Activated T-cell treated with anti-CD3 and anti-CD28 coated beads, Interleukin-2, amount 50 U/mL, for 24 hours (primary cell): ENCODE data around the gene TEDC2.

Experiments
- DNase-seq: peaks from one replicate; pipeline ENCODE4 v3.0.0-alpha.2; 2020
- H3K27ac Mint-ChIP-seq: 2 replicates; pipeline ENCODE4 v1.8.0; 2020; ENCODE audit warnings: mild to moderate bottlenecking, mixed read lengths
- H3K27me3 Mint-ChIP-seq: 2 replicates; pipeline ENCODE4 v1.8.0; 2020; ENCODE audit warnings: mixed read lengths
- H3K36me3 Mint-ChIP-seq: 2 replicates; pipeline ENCODE4 v1.8.0; 2020; ENCODE audit warnings: low read depth, mixed read lengths
- H3K4me1 Mint-ChIP-seq: 2 replicates; pipeline ENCODE4 v1.8.0; 2020; ENCODE audit warnings: low read depth, mixed read lengths
- H3K4me3 Mint-ChIP-seq: 2 replicates; pipeline ENCODE4 v1.8.0; 2020; ENCODE audit warnings: mild to moderate bottlenecking, moderate library complexity, mixed read lengths
- H3K9me3 Mint-ChIP-seq: 2 replicates; pipeline ENCODE4 v1.8.0; 2020; ENCODE audit warnings: mixed read lengths

Gene TEDC2, protein sequence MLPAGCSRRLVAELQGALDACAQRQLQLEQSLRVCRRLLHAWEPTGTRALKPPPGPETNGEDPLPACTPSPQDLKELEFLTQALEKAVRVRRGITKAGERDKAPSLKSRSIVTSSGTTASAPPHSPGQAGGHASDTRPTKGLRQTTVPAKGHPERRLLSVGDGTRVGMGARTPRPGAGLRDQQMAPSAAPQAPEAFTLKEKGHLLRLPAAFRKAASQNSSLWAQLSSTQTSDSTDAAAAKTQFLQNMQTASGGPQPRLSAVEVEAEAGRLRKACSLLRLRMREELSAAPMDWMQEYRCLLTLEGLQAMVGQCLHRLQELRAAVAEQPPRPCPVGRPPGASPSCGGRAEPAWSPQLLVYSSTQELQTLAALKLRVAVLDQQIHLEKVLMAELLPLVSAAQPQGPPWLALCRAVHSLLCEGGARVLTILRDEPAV

DNA sequence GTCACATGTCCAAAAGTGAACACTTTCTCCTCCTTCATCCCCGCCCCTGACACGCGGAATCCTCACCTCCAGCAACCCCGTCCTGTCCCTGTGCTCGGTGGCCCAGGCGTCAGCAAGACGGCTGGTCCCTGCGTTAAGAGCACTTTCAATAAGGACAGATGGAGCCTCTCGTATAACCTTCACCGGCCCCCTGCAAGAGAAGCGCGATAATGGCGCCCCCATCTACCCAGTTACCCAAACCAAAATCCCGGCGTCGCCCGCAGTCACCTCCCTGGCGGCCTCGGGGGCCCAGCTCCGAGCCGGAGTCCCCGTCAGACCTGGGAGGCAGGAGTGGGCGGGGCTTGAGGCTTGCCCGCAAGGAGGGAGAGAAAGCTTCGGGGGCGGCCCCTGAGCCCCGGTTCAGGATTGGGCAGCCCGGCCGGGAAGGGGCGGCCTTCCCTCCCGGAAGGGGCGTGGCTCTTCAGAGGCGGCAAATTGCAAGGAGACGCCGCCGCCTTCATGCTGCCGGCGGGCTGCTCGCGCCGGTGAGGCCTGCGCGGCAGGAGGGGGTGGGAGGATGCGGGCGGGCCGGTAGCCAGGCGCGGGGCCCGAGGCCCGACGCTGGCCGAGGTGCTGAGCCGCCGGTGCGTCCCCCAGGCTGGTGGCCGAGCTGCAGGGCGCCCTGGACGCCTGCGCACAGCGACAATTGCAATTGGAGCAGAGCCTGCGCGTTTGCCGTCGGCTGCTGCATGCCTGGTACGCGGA lies at the start of gene TEDC2:
Gene TEDC2 (plus strand): TSS at position 463 of the 744 bp plus-strand sequence. CDS start 36 bp downstream, at position 499.
- peak; percentile 97 for DNase-seq
- Mint-ChIP-seq H3K4me3 (peak within 1 kb of the TSS; percentile 81), H3K4me1 (peaks cover 14% of the 10 kb centered on the region), H3K27ac (peak within 1 kb of the TSS; percentile 85), H3K9me3 (no peaks in the 10 kb centered on the region), H3K27me3 (no peaks in the 10 kb centered on the region), H3K36me3 (peaks cover 57% of the 10 kb centered on the region)

DNA sequence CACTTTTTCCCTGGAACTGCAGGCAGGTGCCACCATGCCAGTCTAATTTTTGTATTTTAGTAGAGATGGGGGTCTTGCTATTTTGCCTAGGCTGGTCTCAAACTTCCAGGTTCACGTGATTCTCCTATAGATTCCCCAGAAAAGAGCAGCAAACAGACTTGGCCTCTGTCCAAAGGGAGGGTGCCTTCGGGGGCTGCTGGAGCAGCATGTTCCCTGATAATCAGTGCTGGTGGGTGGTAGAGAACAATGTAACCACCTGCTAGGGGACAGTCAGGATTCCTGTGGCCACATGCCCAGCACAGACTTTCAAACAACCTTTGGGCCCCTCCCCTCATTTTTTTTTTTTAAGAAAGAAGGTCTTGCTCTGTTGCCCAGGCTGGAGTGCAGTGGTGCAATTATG lies 44.8 kb upstream of the TEDC2 start:
- no peak overlapping the region for H3K27ac Mint-ChIP-seq
- H3K4me1 Mint-ChIP-seq: no peaks in the 10 kb centered on the region
- H3K9me3 Mint-ChIP-seq: no peaks in the 10 kb centered on the region

DNA sequence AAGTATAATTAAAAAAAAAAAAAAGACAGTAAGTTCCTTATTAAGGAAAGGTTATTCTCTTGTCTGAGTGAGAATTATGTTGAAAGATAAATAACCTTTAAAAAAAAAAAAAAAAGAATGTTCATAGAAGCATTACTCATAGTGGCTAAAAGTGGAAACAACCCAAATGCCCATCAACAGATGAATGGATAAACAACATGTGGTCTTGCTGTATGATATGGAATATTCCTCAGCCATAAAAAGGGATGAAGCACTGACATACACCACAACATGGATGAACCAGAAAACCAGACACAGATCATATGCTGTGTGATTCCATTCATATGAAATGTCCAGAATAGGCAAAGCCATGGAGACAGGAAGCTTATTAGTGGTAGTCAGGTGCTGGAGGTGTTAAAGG lies 39.9 kb upstream of the TEDC2 start:
- H3K4me1 Mint-ChIP-seq: no peaks in the 10 kb centered on the region
- no peak for DNase-seq
- no peaks in the 10 kb centered on the region for H3K9me3 Mint-ChIP-seq
- H3K27me3 Mint-ChIP-seq: no peaks in the 10 kb centered on the region
- H3K36me3 Mint-ChIP-seq: no peaks in the 10 kb centered on the region
- no peak overlapping the region for H3K27ac Mint-ChIP-seq
- H3K4me3 Mint-ChIP-seq: no peak overlapping the region

More for the DNA sequence above, 44.8 kb upstream of the TEDC2 start:
- Mint-ChIP-seq H3K36me3 (no peaks in the 10 kb centered on the region), H3K27me3 (peaks cover 3% of the 10 kb centered on the region), H3K4me3 (no peak overlapping the region)
- no peak for DNase-seq

DNA sequence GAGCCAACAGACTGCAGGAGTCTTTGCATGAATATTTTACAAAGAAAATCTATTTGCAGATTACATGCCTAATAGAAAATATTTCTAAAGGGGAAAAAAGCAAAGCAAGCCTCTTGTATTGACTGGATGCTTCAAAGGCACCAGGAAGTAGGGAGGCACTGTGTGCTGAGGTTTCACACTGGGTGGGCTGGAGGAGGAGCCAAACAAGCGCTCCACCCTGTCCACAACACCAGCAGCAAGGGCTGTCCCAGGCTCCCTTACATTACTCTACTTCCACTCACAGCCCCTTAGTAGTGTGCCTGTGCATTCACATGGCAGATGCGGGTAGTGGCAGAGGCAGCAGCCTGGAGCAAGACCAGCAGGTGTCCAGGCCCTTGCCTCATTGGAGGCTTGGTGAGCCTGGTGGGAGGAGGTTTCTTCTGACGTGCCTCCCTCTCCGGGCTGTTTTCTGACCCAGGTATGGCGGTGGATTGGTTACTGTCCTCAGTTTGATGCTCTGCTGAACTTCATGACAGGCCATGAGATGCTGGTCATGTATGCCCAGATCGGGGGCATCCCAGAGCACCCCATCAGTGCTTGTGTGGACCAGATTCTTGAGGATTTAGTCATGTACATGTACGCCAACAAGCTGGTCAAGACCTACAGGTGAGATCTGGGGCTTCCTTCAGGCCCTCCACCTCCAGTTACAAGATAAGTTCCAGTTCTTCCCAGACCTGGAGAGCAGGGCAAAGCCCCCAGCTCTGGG lies 37.6 kb upstream of the TEDC2 start:
- no peak overlapping the region for H3K27ac Mint-ChIP-seq
- no peak overlapping the region for H3K4me3 Mint-ChIP-seq
- no peaks in the 10 kb centered on the region for H3K9me3 Mint-ChIP-seq

GRCh38 chr16:2424061-2425007 lies 35.6 kb upstream of the TEDC2 start:
- no peak for DNase-seq
- Mint-ChIP-seq H3K36me3 (no peaks in the 10 kb centered on the region), H3K27me3 (no peaks in the 10 kb centered on the region), H3K27ac (no peak overlapping the region), H3K9me3 (no peaks in the 10 kb centered on the region), H3K4me1 (peaks cover 10% of the 10 kb centered on the region), H3K4me3 (no peak overlapping the region)

More for the DNA sequence above, 37.6 kb upstream of the TEDC2 start:
- no peaks in the 10 kb centered on the region for H3K4me1 Mint-ChIP-seq
- no peaks in the 10 kb centered on the region for H3K36me3 Mint-ChIP-seq
- no peak for DNase-seq
- H3K27me3 Mint-ChIP-seq: no peaks in the 10 kb centered on the region

- Mint-ChIP-seq H3K27ac (no peak overlapping the region), H3K27me3 (no peaks in the 10 kb centered on the region), H3K9me3 (no peaks in the 10 kb centered on the region), H3K4me3 (no peak overlapping the region), H3K4me1 (peaks cover 12% of the 10 kb centered on the region), H3K36me3 (peaks cover 4% of the 10 kb centered on the region)
- DNase-seq: no peak
Measured at GRCh38 chr16:2425008-2425518, 34.8 kb upstream of the TEDC2 start.

DNA sequence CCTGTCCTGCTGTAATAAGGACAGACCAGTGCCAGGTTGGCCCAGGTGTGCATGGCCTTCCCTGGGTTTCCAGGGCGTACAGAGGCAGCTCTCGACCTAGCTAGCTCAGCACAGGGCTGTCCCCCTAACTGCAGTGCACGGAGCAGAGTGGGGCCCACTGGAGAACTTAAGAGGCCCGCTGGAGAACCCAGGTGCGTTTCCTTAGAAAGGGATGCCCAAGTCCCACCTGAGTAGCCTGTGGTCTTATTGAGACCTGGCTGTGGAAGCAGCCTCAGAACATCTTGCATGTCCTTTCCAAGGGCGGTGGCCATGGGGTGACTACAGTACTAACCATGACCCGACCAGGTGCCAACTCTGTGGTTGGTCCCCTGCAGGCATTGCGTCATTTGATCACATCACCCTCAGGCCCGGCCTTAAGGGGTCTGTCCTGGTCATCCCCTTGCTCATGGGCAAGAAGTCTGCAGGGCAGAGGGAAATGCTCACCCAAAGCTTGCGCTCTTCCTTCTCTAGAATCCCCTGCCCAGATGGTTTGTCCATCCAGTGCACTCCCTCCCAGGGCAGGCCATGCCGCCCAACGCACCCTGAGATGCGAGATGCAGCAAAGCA lies 34.0 kb upstream of the TEDC2 start:
- Mint-ChIP-seq H3K27me3 (no peaks in the 10 kb centered on the region), H3K4me3 (no peak overlapping the region), H3K4me1 (peaks cover 20% of the 10 kb centered on the region), H3K27ac (no peak overlapping the region), H3K36me3 (peaks cover 12% of the 10 kb centered on the region), H3K9me3 (no peaks in the 10 kb centered on the region)
- DNase-seq: no peak

- H3K36me3 Mint-ChIP-seq: peaks cover 19% of the 10 kb centered on the region
- no peak overlapping the region for H3K27ac Mint-ChIP-seq
- H3K4me3 Mint-ChIP-seq: no peak overlapping the region
- H3K27me3 Mint-ChIP-seq: no peaks in the 10 kb centered on the region
- H3K4me1 Mint-ChIP-seq: peaks cover 22% of the 10 kb centered on the region
- no peak for DNase-seq
- no peaks in the 10 kb centered on the region for H3K9me3 Mint-ChIP-seq
Measured at GRCh38 chr16:2426941-2427361, 33.0 kb upstream of the TEDC2 start.

- Mint-ChIP-seq H3K36me3 (peaks cover 25% of the 10 kb centered on the region), H3K27ac (no peak overlapping the region), H3K27me3 (no peaks in the 10 kb centered on the region), H3K4me1 (peaks cover 22% of the 10 kb centered on the region), H3K9me3 (no peaks in the 10 kb centered on the region), H3K4me3 (peak overlapping the region; percentile 79)
- DNase-seq: no peak
Measured at GRCh38 chr16:2427526-2427925, 32.4 kb upstream of the TEDC2 start.

GRCh38 chr16:2428051-2428783 lies 31.7 kb upstream of the TEDC2 start:
- H3K4me3 Mint-ChIP-seq: peak overlapping the region; percentile 79
- DNase-seq: no peak
- H3K27me3 Mint-ChIP-seq: no peaks in the 10 kb centered on the region
- peaks cover 25% of the 10 kb centered on the region for H3K4me1 Mint-ChIP-seq
- no peaks in the 10 kb centered on the region for H3K9me3 Mint-ChIP-seq
- peaks cover 32% of the 10 kb centered on the region for H3K36me3 Mint-ChIP-seq
- peak overlapping the region; percentile 67 for H3K27ac Mint-ChIP-seq

GRCh38 chr16:2428784-2429033 lies 31.2 kb upstream of the TEDC2 start:
- Mint-ChIP-seq H3K36me3 (peaks cover 37% of the 10 kb centered on the region), H3K4me1 (peaks cover 26% of the 10 kb centered on the region), H3K27ac (peak overlapping the region; percentile 67), H3K4me3 (peak overlapping the region; percentile 79), H3K9me3 (no peaks in the 10 kb centered on the region), H3K27me3 (no peaks in the 10 kb centered on the region)
- no peak for DNase-seq

- H3K27me3 Mint-ChIP-seq: no peaks in the 10 kb centered on the region
- H3K9me3 Mint-ChIP-seq: no peaks in the 10 kb centered on the region
- H3K4me1 Mint-ChIP-seq: peaks cover 26% of the 10 kb centered on the region
- peak; percentile 98 for DNase-seq
- H3K27ac Mint-ChIP-seq: peak within 1 kb of the TSS; percentile 67
- H3K4me3 Mint-ChIP-seq: peak within 1 kb of the TSS; percentile 89
- H3K36me3 Mint-ChIP-seq: peaks cover 40% of the 10 kb centered on the region
Measured at GRCh38 chr16:2429034-2429770, 30.7 kb upstream of the TEDC2 start, which contains the start of gene CCNF. Gene CCNF, plus strand, starts transcription at chr16:2429447. Its CDS starts 35 bp downstream, at chr16:2429482.
